WERI-Rb-1 (cell line): ENCODE data around the gene UCN.

Source experiments
- DNase-seq: peaks from one replicate; pipeline ENCODE4 v3.0.0-alpha.2; 2020
- H3K27ac ChIP-seq: fragments of 250-450 bp; sonication (Bioruptor Pico); 2 replicates; pipeline ENCODE4 v1.5.1; 2020; ENCODE audit warnings: mild to moderate bottlenecking, moderate library complexity
- H3K27me3 ChIP-seq: fragments of 250-450 bp; sonication (Bioruptor Pico); 2 replicates; pipeline ENCODE4 v1.5.1; 2021; ENCODE audit warnings: mild to moderate bottlenecking, low read depth, moderate library complexity; ENCODE audit not compliant: insufficient read depth, severe bottlenecking
- H3K36me3 ChIP-seq: fragments of 250-450 bp; sonication (Bioruptor Pico); 2 replicates; pipeline ENCODE4 v1.5.1; 2020; ENCODE audit warnings: mild to moderate bottlenecking, moderate library complexity
- H3K4me3 ChIP-seq: 2 replicates; pipeline ENCODE4 v1.5.1; 2011; ENCODE audit warnings: low read depth, mild to moderate bottlenecking, control low read depth, low read length
- H3K9me3 ChIP-seq: fragments of 250-450 bp; sonication (Bioruptor Pico); 2 replicates; pipeline ENCODE4 v1.5.1; 2021; ENCODE audit warnings: mild to moderate bottlenecking, moderate library complexity; ENCODE audit not compliant: severe bottlenecking
- TF ChIP-seq, protein P1 (sequence below): IDR thresholded peaks from 2 replicates; pipeline ENCODE4 v1.5.1; 2011; ENCODE audit warnings: low read depth, mild to moderate bottlenecking, control low read depth, inconsistent platforms, low read length

Gene UCN

DNA sequence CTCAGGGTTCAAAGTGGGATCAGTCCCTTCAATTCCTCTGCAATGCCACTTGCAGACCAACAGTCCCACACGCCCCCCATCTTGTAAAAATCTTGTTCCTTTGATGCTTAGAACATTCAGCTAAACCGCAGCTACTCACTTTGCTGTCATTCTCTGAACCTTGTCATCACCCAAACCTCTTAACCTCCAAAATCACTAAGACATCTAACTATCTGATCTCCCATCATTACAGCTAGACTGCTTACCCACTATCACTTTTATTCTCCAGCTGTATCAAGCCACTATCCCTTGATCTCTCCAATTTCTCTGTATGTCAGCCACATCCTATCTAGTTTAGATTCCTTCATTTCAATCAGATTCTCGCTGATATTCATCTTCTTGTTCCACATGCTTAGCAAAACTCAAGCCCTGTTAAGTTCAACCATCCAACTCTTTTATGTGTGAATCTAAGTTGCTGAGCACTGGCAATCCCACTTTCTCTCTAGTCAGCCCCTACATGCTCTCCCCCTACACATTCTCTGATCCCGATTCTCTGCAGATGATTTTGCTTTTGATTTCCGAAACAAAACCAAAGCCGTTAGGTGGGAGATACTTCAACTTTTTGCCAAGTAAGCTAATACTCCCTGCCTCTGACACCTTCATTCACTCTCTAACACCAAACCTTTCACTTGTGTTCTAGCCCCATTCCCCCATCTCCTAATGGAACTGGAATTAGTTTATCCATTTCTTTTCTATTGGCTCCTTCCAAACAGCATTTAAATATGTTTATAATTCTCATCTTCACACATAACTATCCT is 43.8 kb upstream of the UCN start:
- TF ChIP-seq, protein P1, sequence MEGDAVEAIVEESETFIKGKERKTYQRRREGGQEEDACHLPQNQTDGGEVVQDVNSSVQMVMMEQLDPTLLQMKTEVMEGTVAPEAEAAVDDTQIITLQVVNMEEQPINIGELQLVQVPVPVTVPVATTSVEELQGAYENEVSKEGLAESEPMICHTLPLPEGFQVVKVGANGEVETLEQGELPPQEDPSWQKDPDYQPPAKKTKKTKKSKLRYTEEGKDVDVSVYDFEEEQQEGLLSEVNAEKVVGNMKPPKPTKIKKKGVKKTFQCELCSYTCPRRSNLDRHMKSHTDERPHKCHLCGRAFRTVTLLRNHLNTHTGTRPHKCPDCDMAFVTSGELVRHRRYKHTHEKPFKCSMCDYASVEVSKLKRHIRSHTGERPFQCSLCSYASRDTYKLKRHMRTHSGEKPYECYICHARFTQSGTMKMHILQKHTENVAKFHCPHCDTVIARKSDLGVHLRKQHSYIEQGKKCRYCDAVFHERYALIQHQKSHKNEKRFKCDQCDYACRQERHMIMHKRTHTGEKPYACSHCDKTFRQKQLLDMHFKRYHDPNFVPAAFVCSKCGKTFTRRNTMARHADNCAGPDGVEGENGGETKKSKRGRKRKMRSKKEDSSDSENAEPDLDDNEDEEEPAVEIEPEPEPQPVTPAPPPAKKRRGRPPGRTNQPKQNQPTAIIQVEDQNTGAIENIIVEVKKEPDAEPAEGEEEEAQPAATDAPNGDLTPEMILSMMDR: no peak
- DNase-seq: no peak
- H3K27me3 ChIP-seq: no peaks in the 10 kb centered on the region
- no peaks in the 10 kb centered on the region for H3K9me3 ChIP-seq
- H3K27ac ChIP-seq: no peak overlapping the region
- no peak overlapping the region for H3K4me3 ChIP-seq
- H3K36me3 ChIP-seq: peaks cover 20% of the 10 kb centered on the region

DNA sequence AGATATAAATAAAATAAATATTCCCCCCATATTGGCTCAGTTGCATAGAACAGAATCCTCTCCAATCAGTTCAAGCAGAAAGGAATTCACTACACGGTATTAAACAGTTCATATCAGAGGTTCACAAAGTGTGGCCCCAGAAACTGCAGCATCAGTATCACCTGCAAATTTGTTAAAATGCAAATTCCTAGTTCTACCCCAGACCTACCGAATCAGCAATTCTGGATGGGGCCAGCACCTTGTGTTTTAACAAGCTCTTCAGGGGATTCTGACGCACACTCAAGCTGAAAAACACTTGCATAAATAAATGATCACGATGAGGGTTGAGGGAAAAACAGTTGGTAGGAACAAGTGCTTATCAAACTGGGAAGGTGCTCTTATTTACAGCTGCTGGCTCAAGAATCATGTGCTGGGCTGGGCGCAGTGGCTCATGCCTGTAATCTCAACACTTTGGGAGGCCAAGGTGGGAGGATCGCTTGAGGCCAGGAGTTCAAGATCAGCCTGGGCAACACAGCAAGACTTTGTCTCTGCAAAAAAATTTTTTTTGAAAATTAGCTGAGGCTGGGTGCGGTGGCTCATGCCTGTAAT is 42.0 kb upstream of the UCN start:
- no peaks in the 10 kb centered on the region for H3K27me3 ChIP-seq
- peaks cover 17% of the 10 kb centered on the region for H3K36me3 ChIP-seq
- no peak overlapping the region for H3K27ac ChIP-seq
- no peak overlapping the region for H3K4me3 ChIP-seq
- DNase-seq: no peak
- H3K9me3 ChIP-seq: no peaks in the 10 kb centered on the region
- TF ChIP-seq, protein P1: no peak

DNA sequence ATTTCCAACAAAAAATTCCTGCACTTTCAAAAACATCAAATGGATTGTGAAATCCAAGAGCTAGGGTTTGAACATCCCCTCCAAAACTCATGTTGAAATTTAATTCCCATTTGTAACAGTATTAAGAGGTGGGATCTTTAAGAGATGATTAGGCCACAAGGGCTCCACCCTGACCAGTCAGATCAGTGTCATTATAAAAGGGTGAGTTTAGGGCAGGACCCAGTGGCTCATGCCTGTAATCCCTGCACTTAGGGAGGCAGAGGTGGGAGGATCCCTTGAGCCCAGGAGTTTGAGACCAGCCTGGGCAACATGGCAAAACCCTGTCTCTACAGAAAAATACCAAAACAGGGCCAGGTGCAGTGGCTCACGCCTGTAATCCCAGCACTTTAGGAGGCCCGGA is 39.4 kb upstream of the UCN start:
- Histone ChIP-seq H3K27ac (peak overlapping the region; percentile 7; the same call in 1 of the 2 replicates), H3K27me3 (no peaks in the 10 kb centered on the region), H3K36me3 (peaks cover 27% of the 10 kb centered on the region), H3K4me3 (no peak overlapping the region), H3K9me3 (no peaks in the 10 kb centered on the region)
- DNase-seq: peak; percentile 58
- TF ChIP-seq, protein P1: no peak

DNA sequence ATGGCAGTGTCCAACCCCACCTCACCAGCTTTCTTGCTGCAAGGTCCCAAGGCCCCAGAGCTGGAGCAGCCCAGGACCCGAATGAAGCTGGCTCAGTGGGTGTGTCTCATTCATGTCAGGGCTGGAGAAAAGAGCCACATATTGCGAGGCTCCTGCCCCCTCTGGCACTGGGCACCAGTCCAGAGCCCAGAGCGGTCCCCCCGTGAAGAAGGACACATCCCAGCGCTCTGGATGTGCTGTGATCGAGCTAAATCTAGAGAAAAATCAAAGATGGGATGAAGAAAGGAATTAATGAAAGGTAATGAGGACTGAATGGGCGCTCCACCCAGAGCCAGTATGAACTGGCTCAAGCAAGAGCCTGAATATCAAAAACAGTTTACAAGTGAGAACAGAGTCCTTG is 27.9 kb upstream of the UCN start:
- H3K27me3 ChIP-seq: no peaks in the 10 kb centered on the region
- no peak overlapping the region for H3K27ac ChIP-seq
- no peaks in the 10 kb centered on the region for H3K9me3 ChIP-seq
- DNase-seq: no peak
- no peak overlapping the region for H3K4me3 ChIP-seq
- TF ChIP-seq, protein P1: no peak
- peaks cover 95% of the 10 kb centered on the region for H3K36me3 ChIP-seq

DNA sequence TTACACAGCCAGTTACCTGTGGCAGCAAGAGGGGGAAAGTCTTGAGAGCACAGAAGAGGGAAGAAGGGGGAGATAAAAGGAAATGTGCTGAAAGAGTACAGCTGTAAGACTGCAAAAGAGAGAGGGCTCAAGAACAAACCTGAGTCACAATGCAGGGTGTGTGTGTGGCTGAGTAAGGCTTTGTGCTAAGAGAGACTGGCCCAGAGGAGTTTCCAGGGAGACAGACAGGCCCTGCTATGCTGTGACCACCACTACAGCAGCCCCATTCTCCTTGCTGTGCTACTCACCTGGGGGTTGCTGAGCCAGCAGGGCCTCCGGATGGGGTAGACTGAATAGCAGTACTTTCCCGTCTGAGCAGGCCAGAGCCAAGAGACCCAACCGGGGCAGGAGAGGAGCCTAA is 27.1 kb upstream of the UCN start:
- DNase-seq: no peak
- Histone ChIP-seq H3K27ac (no peak overlapping the region), H3K27me3 (no peaks in the 10 kb centered on the region), H3K4me3 (no peak overlapping the region), H3K9me3 (no peaks in the 10 kb centered on the region), H3K36me3 (peaks cover 95% of the 10 kb centered on the region)
- TF ChIP-seq, protein P1: no peak

DNA sequence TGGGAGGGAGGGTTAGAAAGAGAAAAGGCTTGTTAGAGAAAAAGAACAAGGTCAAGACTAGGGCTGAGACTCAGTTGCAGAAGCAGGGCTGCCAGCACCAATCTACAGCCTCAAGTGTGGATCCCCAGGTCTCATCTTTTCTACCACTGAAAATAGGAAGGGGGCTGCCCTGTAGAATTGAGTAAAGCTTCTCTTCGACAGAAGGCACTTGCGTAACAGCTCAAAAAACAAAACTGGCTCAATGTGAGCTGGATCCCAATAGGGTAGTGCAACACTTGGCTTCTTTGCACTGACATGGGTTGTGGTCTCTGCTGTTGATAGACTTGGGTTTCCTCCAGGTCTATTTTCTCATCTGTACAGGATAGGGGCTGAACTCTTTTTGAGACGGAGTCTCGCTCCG is 16.5 kb upstream of the UCN start:
- Histone ChIP-seq H3K27ac (no peak overlapping the region), H3K27me3 (no peaks in the 10 kb centered on the region), H3K4me3 (no peak overlapping the region), H3K9me3 (no peaks in the 10 kb centered on the region), H3K36me3 (peaks cover 43% of the 10 kb centered on the region)
- DNase-seq: no peak
- TF ChIP-seq, protein P1: no peak
